HG03159 (cell line): ENCODE results near the gene L1CAM.

ENCODE experiments used
- ATAC-seq: cut with Tn5 transposase; IDR thresholded peaks from one replicate; pipeline ENCODE4 v1.9.1; 2021; ENCODE audit warnings: mild to moderate bottlenecking, moderate library complexity; ENCODE audit not compliant: unreplicated experiment

The L1CAM gene, protein sequence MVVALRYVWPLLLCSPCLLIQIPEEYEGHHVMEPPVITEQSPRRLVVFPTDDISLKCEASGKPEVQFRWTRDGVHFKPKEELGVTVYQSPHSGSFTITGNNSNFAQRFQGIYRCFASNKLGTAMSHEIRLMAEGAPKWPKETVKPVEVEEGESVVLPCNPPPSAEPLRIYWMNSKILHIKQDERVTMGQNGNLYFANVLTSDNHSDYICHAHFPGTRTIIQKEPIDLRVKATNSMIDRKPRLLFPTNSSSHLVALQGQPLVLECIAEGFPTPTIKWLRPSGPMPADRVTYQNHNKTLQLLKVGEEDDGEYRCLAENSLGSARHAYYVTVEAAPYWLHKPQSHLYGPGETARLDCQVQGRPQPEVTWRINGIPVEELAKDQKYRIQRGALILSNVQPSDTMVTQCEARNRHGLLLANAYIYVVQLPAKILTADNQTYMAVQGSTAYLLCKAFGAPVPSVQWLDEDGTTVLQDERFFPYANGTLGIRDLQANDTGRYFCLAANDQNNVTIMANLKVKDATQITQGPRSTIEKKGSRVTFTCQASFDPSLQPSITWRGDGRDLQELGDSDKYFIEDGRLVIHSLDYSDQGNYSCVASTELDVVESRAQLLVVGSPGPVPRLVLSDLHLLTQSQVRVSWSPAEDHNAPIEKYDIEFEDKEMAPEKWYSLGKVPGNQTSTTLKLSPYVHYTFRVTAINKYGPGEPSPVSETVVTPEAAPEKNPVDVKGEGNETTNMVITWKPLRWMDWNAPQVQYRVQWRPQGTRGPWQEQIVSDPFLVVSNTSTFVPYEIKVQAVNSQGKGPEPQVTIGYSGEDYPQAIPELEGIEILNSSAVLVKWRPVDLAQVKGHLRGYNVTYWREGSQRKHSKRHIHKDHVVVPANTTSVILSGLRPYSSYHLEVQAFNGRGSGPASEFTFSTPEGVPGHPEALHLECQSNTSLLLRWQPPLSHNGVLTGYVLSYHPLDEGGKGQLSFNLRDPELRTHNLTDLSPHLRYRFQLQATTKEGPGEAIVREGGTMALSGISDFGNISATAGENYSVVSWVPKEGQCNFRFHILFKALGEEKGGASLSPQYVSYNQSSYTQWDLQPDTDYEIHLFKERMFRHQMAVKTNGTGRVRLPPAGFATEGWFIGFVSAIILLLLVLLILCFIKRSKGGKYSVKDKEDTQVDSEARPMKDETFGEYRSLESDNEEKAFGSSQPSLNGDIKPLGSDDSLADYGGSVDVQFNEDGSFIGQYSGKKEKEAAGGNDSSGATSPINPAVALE

DNA sequence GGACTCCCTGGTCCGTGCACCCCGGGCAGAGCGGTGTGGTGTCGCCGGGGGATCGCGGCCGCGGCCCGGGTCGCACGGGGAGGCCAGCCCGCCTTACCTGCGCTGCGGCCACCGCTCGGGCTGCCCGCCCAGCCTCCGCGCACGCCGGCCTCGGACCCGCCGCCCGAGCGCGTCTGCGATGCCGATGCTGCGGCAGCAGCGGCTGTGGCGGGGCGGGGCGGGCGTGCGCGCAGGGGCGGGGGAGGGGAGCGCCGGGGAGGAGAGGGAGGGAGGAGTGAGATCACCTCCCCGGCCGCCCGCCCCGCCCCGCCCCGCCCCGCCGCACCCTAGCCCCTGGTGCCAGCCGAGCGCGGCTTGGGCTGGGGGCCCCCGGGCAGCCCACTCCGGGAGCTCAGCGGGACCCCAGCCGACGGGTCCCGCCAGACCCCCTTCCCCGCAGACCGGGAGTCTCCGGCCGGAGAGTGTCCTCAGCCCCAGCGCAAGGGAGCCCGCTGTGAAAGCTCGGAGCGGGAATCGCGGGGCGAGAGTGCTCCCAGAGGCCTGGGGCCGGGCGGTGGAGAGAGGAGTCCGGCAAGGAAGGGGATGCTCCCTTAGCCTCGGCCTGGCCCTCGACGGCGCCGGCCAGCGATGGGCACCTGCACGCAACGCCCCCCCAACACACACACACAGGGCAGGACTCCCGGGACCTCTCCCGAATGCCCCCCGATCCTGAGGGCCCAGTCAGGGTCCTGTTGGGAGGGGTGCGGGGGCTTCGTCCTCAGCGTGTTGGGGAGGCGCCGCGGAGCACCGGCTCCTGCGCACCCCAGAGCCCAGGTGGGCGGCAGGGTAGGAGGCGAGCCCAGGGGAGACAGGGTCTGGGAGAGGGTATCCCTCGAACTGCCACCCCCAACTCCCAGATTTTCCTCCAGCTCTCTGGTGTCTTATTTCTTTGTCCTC lies at the start of gene L1CAM:
TSS of gene L1CAM (minus strand) at position 206 of the 936 bp plus-strand sequence. CDS start 10,337 bp downstream, outside the sequence.
- ATAC-seq = no peak

DNA sequence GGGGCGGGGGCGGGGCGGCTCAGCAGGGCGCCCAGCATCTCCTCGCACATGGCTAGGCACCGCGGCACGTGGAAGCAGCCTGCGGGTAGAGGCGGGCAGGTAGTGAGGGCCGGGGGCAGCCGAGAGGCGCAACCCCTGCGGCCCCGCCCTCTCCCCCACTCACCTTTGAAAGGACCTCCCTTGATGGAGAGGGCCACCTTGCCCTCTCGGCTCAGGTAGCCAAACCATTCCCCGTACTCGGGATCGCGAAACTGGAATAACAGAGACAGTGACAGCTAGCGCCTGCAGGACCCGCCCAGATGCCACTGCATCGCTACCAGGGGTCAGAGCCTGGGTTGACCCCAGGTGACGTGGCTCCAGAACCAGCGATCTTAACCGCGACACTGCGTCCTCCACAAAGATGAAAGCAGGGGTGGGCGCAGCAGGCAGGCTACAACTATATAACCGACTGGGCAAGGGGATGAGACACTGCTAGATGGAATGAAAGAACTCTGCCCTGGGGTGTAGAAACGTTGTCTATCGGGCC lies 49.4 kb upstream of the L1CAM start:
- peak; percentile 11 for ATAC-seq

DNA sequence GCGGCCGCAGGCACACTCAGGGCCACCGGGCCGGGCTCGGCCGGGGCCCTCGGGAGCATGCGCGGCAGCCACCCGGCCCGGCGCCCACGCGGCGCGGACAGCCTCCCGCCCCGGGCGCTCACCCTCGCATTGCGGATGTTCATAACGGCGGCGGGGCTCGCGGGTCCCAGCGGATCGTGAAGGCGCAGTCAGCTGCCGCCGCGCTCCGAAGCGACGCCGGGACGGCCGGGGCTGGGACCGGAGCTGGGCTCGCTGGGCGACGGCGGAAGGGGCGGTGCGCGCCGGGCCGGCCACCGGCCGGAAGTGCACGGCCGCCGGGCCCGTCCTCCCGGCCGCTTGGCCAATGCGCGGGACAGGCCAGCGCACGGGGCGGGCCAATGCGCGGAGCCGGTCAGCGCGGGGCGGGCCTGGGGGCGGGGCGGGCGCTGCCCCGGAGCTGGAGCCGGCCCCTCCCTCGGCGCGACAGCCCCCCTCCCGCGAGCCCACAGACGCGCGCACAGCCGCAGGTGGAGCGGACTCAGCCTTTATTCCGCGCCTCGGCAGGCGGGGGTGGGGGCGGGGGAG lies 48.9 kb upstream of the L1CAM start, which contains the start of gene NAA10:
TSS of gene NAA10 (minus strand) at position 276 of the 564 bp plus-strand sequence. CDS start at position 143, 133 bp downstream.
- peak; percentile 70 for ATAC-seq

DNA sequence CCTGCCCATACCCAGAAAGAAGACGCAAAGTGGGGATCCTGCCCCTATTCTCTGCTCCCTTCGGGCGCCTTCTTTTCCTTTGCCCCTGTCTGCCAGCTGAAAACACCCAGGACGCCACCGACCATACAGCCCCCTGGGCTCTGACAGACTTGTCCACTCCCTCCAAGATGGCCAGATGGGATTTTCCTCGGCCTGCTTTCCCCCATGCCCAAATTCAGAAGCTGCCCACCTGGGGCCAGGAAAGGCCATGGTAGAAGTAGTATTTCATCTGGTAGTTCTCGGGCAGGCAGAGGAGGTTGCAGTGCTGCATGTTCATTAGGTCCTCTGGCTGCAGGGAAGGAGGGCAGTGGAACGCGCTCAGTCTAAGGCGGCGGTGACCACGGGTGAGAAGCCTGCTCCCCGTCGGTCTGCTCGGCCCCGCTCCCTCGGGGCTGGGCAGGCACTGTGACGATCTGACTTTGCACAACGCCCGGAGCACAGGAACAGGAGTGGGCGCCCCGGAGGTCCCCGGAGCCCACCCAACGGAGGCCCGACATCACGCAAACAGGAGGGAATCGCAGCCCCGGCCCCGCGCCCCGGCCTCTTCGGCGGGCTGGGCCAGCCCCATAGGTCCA lies 48.3 kb upstream of the L1CAM start:
- peak; percentile 11 for ATAC-seq

DNA sequence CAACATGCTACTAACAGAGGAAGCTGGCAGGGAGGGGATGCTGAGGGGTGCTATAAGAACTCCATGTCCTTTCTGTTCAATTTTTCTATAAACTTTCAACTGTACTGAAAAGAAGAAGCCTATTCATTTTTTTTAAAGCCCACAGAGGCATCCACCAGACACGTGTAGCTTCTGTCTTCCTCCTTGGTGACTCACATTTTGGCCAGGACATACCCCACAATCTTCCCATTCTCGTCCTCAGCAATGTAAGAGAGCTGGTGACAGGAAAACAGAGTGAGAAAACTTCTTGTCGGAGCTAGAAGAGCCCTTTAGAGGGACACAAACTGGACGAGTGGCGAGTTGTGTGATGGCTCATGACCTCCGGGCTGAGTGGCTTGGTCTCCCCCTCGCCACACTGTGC lies 47.8 kb upstream of the L1CAM start:
- no peak for ATAC-seq

DNA sequence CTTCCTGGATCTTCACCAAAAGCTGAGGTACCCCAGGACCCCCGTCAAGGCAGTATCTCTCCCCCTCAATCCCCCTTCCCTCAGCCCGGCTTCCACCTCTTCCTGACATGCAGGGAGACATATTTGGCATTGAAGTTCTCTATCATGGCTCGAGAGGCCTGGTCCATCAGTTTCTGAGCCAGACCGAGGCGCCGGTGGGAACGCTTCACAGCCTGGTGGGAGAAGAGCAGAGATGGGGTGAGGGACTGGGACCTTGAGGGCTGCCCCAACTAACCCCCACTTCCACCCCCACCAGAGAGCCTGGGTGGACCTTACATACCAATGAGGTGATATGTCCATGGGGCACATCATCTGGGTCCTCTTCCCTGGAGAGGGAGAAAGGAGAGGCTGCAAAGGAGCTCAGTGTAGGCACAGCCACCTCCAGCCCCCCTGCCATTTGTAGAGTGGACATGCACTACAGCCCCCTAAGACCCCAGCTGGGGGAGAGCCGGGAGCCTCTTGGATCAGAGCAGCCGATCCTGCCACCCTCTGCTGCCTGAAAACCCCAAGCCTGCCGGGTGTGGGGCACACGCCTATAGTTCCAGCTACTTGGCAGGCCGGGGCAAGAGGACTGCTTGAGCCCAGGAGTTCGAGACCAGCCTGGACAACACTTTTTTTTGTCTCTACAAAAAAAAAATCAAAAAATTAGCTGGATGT lies 46.4 kb upstream of the L1CAM start:
- no peak for ATAC-seq

DNA sequence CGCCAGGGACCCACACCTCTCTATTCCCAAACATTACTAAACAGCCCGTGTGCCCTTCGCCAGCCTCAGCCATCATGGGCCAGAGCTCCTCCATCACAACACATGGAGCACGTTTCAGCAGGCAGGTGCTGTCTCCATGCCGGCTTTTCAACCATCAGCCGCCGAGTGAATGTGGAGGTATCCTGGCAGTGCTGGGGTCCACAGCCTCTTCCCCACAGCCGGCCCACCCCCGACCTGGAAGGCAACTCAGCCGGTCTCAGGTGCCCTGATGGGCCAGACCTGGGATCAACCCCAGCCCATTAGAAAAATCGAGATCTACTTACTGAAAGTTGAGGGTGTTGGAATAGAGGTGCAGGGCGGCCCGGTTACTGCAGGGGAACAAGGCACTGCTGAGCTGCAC lies 45.8 kb upstream of the L1CAM start:
- ATAC-seq = no peak

DNA sequence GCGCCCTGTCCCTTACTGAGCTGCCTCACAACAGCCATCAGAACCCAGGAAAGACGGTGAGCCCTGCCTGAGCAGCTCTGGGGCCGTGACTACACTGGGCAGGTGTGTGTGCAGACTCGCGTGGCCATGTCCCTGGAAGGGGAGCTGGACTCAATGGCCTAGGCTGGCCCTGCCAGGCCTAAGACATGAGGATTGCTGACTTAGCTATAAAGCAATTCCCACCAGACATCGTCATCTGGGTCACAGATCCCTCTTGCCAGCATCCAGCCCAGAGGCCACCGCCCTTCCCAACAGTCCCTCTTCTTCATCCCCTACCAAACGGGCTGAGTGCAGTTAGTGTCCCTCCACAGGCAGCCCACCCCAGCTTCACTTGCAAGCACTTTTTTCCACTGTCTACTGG lies 45.2 kb upstream of the L1CAM start:
- ATAC-seq = no peak

DNA sequence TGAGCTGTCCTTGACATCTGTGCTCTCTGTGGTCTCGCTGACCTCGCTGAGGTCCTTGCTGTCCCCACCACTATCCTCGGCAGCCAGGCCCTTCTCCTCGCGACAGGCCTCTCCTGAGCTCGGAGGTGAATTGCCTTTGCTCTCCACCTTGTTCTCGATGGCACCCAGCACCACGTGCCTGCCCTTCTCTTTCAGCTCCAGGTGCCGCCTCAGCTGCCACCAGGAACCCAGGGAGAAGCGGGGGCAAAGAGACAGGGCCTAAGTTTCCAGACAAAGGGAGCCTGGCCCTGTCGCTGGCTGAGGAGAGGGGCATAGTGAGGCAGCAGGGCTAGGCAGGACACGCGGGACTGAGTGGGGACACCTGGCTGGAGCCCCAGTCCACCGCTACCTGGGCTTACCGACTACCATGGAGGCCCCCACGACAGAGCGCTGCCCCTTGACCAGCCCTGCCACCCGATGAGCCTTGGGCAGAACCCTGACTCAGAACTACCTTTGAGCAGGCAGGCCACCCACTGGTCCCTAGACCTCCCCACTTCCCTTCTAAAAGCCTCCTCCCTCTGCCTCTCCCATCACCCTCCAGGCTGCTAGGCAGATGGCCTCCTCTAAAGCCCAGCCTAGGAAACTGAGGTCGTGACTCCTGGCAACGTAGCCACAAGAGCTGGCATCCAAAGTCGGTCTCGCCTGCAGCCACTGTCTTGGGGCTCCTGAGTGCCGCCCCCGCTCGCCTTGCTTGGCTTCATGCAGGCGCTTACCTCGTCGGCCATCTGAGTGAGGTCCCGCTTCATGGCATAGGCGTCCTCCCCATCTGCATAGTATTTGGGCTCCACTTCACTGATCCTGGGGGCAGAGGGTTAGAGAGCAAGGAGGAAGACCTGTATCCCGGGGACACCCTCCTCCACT lies 44.3 kb upstream of the L1CAM start:
- ATAC-seq = no peak

DNA sequence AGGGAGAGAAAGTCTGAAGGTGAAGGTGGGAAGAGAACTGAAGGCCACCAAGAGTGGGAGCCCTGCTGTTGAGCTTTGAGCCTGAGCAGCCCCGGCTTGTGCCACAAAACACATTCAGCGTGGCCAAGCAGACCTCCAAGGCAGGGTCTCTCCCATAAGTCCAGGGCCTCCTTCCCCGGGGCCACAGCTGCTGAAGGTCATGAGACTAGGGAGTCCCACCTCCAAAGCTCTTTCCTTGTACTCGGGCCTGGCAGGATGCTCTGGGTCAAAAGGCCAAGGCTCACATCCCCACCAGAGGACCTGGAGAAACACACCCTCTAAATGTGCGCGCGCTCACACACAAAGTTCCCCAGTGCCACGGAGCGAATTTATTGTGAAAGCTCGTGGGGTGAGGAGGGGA lies 43.6 kb upstream of the L1CAM start:
- no peak for ATAC-seq

DNA sequence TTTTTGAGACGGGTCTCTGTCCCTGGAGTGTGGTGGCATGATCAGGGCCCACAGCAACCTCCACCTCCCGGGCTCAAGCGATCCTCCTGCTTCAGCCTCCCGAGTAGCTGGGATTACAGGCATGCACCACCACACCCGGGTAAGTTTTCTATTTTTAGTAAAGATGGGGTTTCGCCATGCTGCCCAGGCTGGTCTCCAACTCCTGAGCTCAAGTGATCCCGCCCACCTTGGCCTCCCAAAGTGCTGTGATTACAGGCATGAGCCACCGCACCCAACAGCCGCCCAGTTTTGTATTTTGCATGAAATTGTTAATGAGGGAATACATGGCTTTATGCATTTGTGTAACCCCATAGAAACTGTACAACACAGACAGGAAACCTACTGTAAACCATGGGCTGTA lies 42.9 kb upstream of the L1CAM start:
- no peak for ATAC-seq

DNA sequence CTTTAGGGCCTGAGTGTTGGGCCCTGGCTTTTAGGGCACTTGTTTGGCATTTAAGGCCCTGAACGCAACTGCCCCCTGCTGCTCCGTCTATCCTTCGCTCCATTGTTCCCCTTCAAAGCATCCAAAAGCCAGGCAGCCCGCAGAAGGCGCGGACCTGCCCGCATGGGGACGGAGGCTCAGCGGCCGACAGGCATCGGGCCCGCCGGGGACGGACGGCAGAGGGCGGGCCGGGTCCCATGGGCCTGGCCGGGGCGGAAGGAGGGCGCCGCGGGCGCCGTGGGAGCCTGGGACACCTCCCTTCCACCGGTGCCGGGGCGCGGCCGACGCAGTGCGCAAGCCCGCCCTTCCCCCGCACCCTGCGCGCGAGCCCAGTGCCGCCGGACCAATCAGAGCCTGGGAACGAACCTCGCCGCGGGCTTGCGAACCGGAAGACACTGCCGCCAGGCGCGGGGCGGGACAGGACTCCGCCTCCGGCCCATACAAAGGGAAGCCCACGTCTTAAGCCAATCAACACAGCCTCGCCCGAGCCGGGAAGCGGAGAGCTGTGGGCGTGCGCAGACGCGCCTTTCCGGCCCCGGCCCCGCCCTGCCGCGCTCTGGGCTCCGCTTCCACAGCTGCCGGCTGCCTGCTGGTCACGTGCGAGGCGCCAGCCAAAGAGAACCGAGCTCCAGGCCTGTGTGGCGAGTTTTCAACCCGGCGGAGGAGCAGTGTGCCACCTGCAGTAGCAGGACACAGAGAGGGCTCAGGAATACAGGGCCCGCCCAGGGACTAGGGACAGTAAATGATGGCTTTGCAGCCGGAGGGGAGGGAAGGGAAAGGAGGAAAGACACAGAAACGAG lies 42.2 kb upstream of the L1CAM start:
- peak; percentile 69 for ATAC-seq

DNA sequence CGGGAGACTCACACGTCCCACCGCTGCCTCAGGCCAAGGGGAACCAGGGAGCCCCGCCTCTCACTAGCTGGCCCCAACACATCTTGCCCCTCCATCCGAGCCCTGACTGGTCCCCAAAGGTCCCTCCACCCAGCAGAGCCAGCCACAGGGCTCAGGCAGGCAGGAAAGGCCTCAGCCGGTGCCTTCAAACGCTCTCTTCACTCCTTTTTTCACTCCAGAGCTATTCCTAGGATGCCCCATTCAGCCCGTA lies 41.6 kb upstream of the L1CAM start:
- no peak for ATAC-seq

DNA sequence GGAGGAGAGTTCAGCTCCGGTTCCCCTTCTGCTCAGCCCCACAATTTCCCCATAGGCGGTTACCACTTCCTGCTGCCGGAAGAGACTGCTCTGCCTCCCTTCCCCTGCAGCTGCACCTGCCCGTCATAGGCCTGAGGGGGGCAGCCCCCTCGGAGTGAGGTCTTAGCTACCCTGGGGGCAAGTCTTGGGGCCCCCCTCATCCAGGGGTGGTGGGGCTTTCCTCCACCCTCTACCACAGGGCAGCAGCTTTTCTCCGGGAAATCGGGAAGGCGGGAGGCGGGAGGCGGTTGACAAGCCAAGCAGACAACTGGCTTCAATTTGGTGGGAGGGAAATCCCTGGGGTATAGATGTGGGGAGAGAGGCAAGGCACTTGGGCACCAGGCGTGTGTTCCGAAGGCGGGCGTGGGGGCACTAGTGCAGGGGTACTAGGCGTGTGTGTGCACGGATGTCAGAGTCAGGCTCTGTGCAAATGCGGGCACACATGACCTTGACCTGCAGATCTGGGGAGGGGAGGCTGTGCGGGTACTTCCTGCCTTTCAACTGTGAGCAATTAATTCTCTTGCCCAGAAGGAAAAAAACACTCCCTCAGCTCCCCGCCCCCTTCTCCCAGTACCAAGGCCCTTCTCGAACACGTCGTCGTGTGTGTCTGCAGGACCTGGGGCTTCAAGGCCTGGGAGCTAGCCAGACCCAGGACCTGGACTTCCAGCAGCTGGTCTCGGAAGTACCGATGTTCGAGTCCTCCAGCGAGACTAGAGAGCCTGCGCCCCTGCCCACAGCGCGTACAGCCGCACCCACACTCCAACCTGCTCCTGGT lies 41.1 kb upstream of the L1CAM start:
- ATAC-seq = peak; percentile 45

DNA sequence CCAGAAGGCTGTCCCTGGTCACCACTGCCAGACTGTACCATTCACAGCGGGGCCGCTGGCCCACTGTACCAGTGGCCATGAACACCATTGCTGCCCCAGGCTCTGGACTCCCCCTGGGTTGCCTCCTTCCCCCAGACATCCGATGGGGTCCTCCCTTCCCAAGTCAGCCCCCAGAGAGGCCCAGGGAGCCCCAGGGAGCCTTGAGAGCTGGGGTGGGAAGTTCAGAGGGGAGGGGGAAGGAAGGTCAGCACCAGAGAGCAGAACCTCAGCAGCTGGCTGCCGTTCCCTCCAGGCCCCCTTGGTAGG lies 40.5 kb upstream of the L1CAM start:
- ATAC-seq = peak; percentile 0
